K562 (cell line): ENCODE data around the gene OTOG. TPM values are rescaled to one million over a fixed set of nuclear protein-coding genes. Genes with fewer than 3 reads are reported as not detected.

ENCODE experiments used
- ATAC-seq: fragments of 200-7000 bp; cut with Tn5 transposase; 3 replicates; pipeline ENCODE4 v1.9.1; 2020; ENCODE audit warnings: moderate library complexity
- BruUV-seq: library from RNA; stranded (reverse); fragments of 400-500 nt; replicated peaks from 2 replicates; lab custom pipeline; 2021; lab: Mats Ljungman, UMichigan
- CTCF ChIA-PET: fragments of 300-600 bp; formaldehyde crosslinking; extraction: SDS; loops from one replicate; lab custom pipeline; 2021; ENCODE audit warnings: low intra/inter-chr PET ratio; lab: Yijun Ruan, JAX
- POLR2A ChIA-PET: fragments of 300-600, 350-650 bp; sonication (Branson Sonifier 250); formaldehyde crosslinking; extraction: SDS; loops from one replicate; lab custom pipeline; 2021; ENCODE audit warnings: antibody characterized with exemption, inconsistent platforms; lab: Yijun Ruan, JAX
- DNase-seq, 4 experiments: peaks; one replicate each; pipeline versions ENCODE4 v3.0.0 to v3.0.0-alpha.2; 2011 to 2018; ENCODE audit warnings: low spot score in 3 of 4, mixed read lengths in 3 of 4; ENCODE audit errors: extremely low read depth in 1 of 4
- FAIRE-seq: peaks from 2 replicates; lab custom pipeline; 2011; peaks lifted over from hg19 to GRCh38; lab: Jason Lieb, UNC
- H2AFZ ChIP-seq: 2 replicates; pipeline ENCODE4 v1.6.0; 2011; ENCODE audit warnings: low read depth, low read length, control low read depth, inconsistent platforms
- H3K27ac ChIP-seq: fragments of 200-600 bp; 3 replicates; pipeline ENCODE4 v1.8.0; 2011; ENCODE audit warnings: low read depth, mild to moderate bottlenecking, control low read depth, inconsistent platforms, low read length, moderate library complexity, mixed read lengths; ENCODE audit errors: extremely low read depth
- H3K27me3 ChIP-seq, 2 experiments: fragments of 300-600 bp in 1 of 2; 2 replicates in 1 of 2; 3 replicates in 1 of 2; pipeline versions ENCODE4 v1.6.0 to v1.8.0; 2011; ENCODE audit warnings: inconsistent platforms in 2 of 2, low read length in 2 of 2, mild to moderate bottlenecking in 1 of 2, mixed read lengths in 1 of 2, moderate library complexity in 1 of 2; ENCODE audit not compliant: control insufficient read depth in 2 of 2, insufficient read depth in 2 of 2
- H3K36me3 ChIP-seq: fragments of 300-600 bp; 3 replicates; pipeline ENCODE4 v1.8.0; 2011; ENCODE audit warnings: mild to moderate bottlenecking, low read length, inconsistent platforms; ENCODE audit not compliant: control insufficient read depth, insufficient read depth
- H3K4me1 ChIP-seq, 2 experiments: fragments of 200-600 bp in 1 of 2; replicated peaks in 1 of 2; 2 replicates in 1 of 2; 3 replicates in 1 of 2; pipeline versions ENCODE4 v1.5.1 to v1.8.0; 2011; ENCODE audit warnings: inconsistent platforms in 2 of 2, low read length in 2 of 2, mild to moderate bottlenecking in 1 of 2, mixed read lengths in 1 of 2, moderate library complexity in 1 of 2; ENCODE audit not compliant: control insufficient read depth in 2 of 2, insufficient read depth in 2 of 2
- H3K4me2 ChIP-seq: 2 replicates; pipeline ENCODE4 v1.6.1; 2011; ENCODE audit warnings: low read length, control low read depth, inconsistent platforms, mixed read lengths; ENCODE audit not compliant: insufficient read depth
- H3K4me3 ChIP-seq: fragments of 200-600 bp; sonication (generic), shearing (Covaris generic); 2 replicates; pipeline ENCODE4 v1.5.1; 2016; ENCODE audit warnings: control low read depth, inconsistent platforms
- H3K79me2 ChIP-seq: fragments of 200-600 bp; 3 replicates; pipeline ENCODE4 v1.8.0; 2011; ENCODE audit warnings: low read length, inconsistent platforms; ENCODE audit not compliant: control insufficient read depth, insufficient read depth
- H3K9ac ChIP-seq, 2 experiments: 2 replicates each; pipeline versions ENCODE4 v1.6.0 to v1.6.1; 2011; ENCODE audit warnings: low read depth in 2 of 2, low read length in 2 of 2, control low read depth in 1 of 2, inconsistent platforms in 1 of 2, mild to moderate bottlenecking in 1 of 2, mixed read lengths in 1 of 2; ENCODE audit not compliant: insufficient read depth in 1 of 2
- H3K9me1 ChIP-seq: one replicate; pipeline ENCODE4 v1.6.0; 2011; ENCODE audit warnings: inconsistent platforms, mild to moderate bottlenecking, low read length, moderate library complexity; ENCODE audit not compliant: control insufficient read depth, insufficient read depth
- H3K9me3 ChIP-seq: replicated peaks from 2 replicates; pipeline ENCODE4 v1.5.1; 2011; ENCODE audit warnings: low read depth, low read length, inconsistent platforms; ENCODE audit not compliant: control insufficient read depth, insufficient read depth
- H4K20me1 ChIP-seq: replicated peaks from 2 replicates; pipeline ENCODE4 v1.6.1; 2011; ENCODE audit warnings: low read length, inconsistent platforms, mixed read lengths; ENCODE audit not compliant: control insufficient read depth, insufficient read depth
- AFF1 ChIP-seq, 2 experiments: fragments of 450-650 bp; IDR thresholded peaks; 2 replicates each; pipeline ENCODE4 v1.6.1; 2018; ENCODE audit warnings: mild to moderate bottlenecking in 2 of 2, low read depth in 1 of 2; ENCODE audit not compliant: partially characterized antibody in 2 of 2
- HDAC6 ChIP-seq: IDR thresholded peaks from 2 replicates; pipeline ENCODE4 v1.6.1; 2012; ENCODE audit warnings: low read depth, mild to moderate bottlenecking, control low read depth, inconsistent platforms, low read length, moderate library complexity
- TOE1 ChIP-seq, 2 experiments: fragments of 450-650 bp in 1 of 2; sonication (generic) in 1 of 2; formaldehyde crosslinking in 1 of 2; IDR thresholded peaks; 2 replicates each; pipeline versions ENCODE4 v1.7.1 to v1.8.0; 2016 to 2022; ENCODE audit warnings: borderline replicate concordance in 2 of 2, mild to moderate bottlenecking in 2 of 2, antibody characterized with exemption in 1 of 2, inconsistent platforms in 1 of 2, low read depth in 1 of 2, missing genetic modification reagents in 1 of 2, moderate library complexity in 1 of 2
- ZBTB11 ChIP-seq, 3 experiments: fragments of 200-800 bp in 1 of 3; fragments of 250-450 bp in 1 of 3; fragments of 450-650 bp in 1 of 3; sonication (Bioruptor Pico) in 1 of 3; sonication (Bioruptor generic) in 1 of 3; formaldehyde crosslinking in 1 of 3; IDR thresholded peaks; 2 replicates each; pipeline versions ENCODE4 v1.6.1 to v1.8.0; 2016 to 2022; ENCODE audit warnings: mild to moderate bottlenecking in 2 of 3, missing genetic modification characterization in 2 of 3, missing compliant biosample characterization in 1 of 3, moderate library complexity in 1 of 3
- ZNF140 ChIP-seq: fragments of 250-450 bp; sonication (Bioruptor Pico); IDR thresholded peaks from 2 replicates; pipeline ENCODE4 v1.8.0; 2021; ENCODE audit warnings: moderate library complexity, mild to moderate bottlenecking, inconsistent platforms
- WGBS: fragments of 100-300 bp; shearing (Covaris generic); methylation state at CpG from one replicate; pipeline ENCODE4 v1.1.6; 2016; ENCODE audit warnings: low coverage, mixed read lengths; ENCODE audit not compliant: insufficient coverage; ENCODE audit errors: missing lambda C conversion rate; 5-methylcytosine and 5-hydroxymethylcytosine counted together
- in situ Hi-C: fragments of 300-500 bp; cut with MboI; formaldehyde crosslinking; loops from 4 replicates; pipeline ENCODE4 v1.15.0; 2018; ENCODE audit warnings: inconsistent platforms, mixed read lengths
- intact Hi-C: fragments of 100-400 bp; cut with micrococcal nuclease; formaldehyde crosslinking; loops from 2 replicates; pipeline ENCODE4 v1.14.2; 2022
- polyA plus RNA-seq, 8 experiments: library from polyadenylated mRNA; depleted of rRNA in 4 of 8; stranded (reverse) in 5 of 8; unstranded in 3 of 8; fragments of >200 nt; fragmentation: Nextera tagmentation in 2 of 8; fragmentation: Illumina TruSeq in 1 of 8; extraction: Ambion mirVana in 2 of 8; extraction: Trizol in 1 of 8; gene quantifications; 2 replicates each; pipeline versions ENCODE4 v1.2.1 to v1.2.3, GENCODE V29; 2011 to 2014; ENCODE audit warnings: inconsistent platforms in 1 of 8, missing spikeins in 1 of 8
- total RNA-seq, 7 experiments: library from RNA; depleted of rRNA in 6 of 7; stranded (reverse); fragments of >200 nt in 6 of 7; fragmentation: Illumina TruSeq in 2 of 7; extraction: Trizol in 2 of 7; gene quantifications; 2 replicates each; pipeline versions ENCODE4 v1.2.1 to v1.2.3, GENCODE V29; 2011 to 2021; ENCODE audit warnings: low replicate concordance in 1 of 7

The OTOG gene
- total and polyA plus RNA-seq, 9 of the 15 experiments (the other 6 are each of a cell fraction or from before 2014, with no cell fraction given): not detected

- TF ChIP-seq TOE1 (IDR thresholded peaks at IDR 0.05; ENCODE audit: borderline replicate concordance) (no peak), TOE1 (CRISPR knock-in tag; IDR thresholded peaks at IDR 0.05; ENCODE audit: borderline replicate concordance, low read depth) (no peak)
Measured at GRCh38 chr11:17653611-17654010, 106.6 kb downstream of the OTOG start (continued).

GRCh38 chr11:17655682-17656081, 108.6 kb downstream of the OTOG start:
- Histone ChIP-seq H3K4me3 (no peak overlapping the region), H2AFZ (no peak overlapping the region), H4K20me1 (no peaks in the 10 kb centered on the region; the same call in 1 of the 2 replicates)
- POLR2A ChIA-PET: no interaction called here
- in situ Hi-C loops: no loop called here
- FAIRE-seq: no peak
- TF ChIP-seq ZBTB11 (CRISPR knock-in tag; IDR thresholded peaks at IDR 0.05) (no peak), AFF1 (IDR thresholded peaks at IDR 0.05; ENCODE audit: low read depth in 1 of 2, partially characterized antibody in 2 of 2) (peak in 1 of 2 experiments; percentile 53), ZNF140 (CRISPR knock-in tag) (no peak), HDAC6 (no peak)
- TF ChIP-seq, all 486 proteins: peak for 1
- Histone ChIP-seq H3K36me3 (no peaks in the 10 kb centered on the region), H3K9me3 (no peaks in the 10 kb centered on the region), H3K9ac (no peak overlapping the region), H3K4me1 (0 out of 5 replicates have a peak, but pooled peaks cover 0 to 3% of the 10 kb centered on the region in 2 experiments), H3K9me1 (no peaks in the 10 kb centered on the region), H3K4me2 (no peak overlapping the region), H3K79me2 (no peaks in the 10 kb centered on the region), H3K27ac (no peak overlapping the region), H3K27me3 (peaks cover 4 to 27% of the 10 kb centered on the region in 2 experiments; a peak in 4 of 5 replicates)
- BruUV-seq: no TSS peak
- intact Hi-C loops: no loop called here
- 0% methylated on average over 2 of the region's 2 CpGs for WGBS
- CTCF ChIA-PET: no interaction called here
- no peak for ATAC-seq
- no peak for DNase-seq
